ENCODE results near the gene B3GAT3.

The B3GAT3 gene

DNA sequence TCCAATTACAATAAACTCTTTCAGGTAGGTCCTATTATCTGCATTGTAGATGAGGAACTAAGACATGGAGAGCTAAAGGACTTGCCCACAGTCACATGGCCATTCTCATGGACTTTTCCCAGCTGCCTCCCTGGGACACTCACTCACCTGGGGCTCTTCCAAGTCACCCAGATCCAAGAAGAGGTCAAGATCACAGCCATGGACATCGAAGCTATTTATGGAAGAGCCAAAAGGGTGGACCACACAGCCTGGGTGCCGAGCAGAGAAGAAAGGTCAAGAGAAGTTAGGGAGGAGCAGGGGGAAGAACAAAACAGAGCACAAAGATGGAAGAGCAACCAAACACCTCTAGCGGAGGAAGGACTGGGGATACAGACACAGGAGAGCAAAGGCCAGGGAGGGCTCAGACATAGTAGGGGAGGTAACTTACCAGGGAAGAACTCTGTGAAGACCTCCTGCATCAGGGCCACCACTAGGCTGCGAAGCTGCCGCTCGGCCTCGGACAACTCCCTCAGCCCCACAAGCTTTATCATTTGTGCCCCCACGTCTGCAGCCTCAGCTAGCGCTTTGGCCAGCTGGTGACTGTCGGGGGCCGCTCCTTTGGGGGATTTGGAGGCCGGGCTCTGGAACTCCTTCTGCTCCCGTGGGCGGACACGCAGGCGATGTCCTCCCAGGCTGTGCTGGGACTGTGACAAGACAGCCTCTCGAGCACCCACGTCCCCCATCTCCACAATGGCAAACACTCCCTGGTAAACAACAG is 40.6 kb downstream of the B3GAT3 start:
- no peaks in the 10 kb centered on the region for H4K20me1 ChIP-seq (ENCODE audit: insufficient read depth, low read length)
- H3K4me2 ChIP-seq (ENCODE audit: low read length) = no peak overlapping the region
- H3K9ac ChIP-seq (ENCODE audit: low read length) = no peak overlapping the region
- TF ChIP-seq, protein P1, sequence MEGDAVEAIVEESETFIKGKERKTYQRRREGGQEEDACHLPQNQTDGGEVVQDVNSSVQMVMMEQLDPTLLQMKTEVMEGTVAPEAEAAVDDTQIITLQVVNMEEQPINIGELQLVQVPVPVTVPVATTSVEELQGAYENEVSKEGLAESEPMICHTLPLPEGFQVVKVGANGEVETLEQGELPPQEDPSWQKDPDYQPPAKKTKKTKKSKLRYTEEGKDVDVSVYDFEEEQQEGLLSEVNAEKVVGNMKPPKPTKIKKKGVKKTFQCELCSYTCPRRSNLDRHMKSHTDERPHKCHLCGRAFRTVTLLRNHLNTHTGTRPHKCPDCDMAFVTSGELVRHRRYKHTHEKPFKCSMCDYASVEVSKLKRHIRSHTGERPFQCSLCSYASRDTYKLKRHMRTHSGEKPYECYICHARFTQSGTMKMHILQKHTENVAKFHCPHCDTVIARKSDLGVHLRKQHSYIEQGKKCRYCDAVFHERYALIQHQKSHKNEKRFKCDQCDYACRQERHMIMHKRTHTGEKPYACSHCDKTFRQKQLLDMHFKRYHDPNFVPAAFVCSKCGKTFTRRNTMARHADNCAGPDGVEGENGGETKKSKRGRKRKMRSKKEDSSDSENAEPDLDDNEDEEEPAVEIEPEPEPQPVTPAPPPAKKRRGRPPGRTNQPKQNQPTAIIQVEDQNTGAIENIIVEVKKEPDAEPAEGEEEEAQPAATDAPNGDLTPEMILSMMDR (IDR thresholded peaks at IDR 0.05; ENCODE audit: low read length) = no peak
- no peak for TF ChIP-seq EZH2 (IDR thresholded peaks at IDR 0.05; ENCODE audit: borderline replicate concordance, low read length)
- H3K4me1 ChIP-seq (ENCODE audit: insufficient read depth, low read length, severe bottlenecking) = no peaks in the 10 kb centered on the region
- H3K27ac ChIP-seq (ENCODE audit: low read depth, low read length, poor library complexity, severe bottlenecking) = no peak overlapping the region
- H3K36me3 ChIP-seq (ENCODE audit: insufficient read depth, low read length) = peaks cover 81% of the 10 kb centered on the region
- H3K27me3 ChIP-seq (ENCODE audit: insufficient read depth, low read length) = no peaks in the 10 kb centered on the region
- no peaks in the 10 kb centered on the region for H3K79me2 ChIP-seq (ENCODE audit: insufficient read depth, low read length)
- H3K4me3 ChIP-seq (ENCODE audit: low read depth, low read length, poor library complexity, severe bottlenecking) = no peak overlapping the region
- H3F3A ChIP-seq (ENCODE audit: insufficient read depth, low read length) = no peaks in the 10 kb centered on the region
- H2AFZ ChIP-seq (ENCODE audit: low read length) = no peak overlapping the region
- no peaks in the 10 kb centered on the region for H3K9me3 ChIP-seq (ENCODE audit: low read length)
- H3K9me2 ChIP-seq (ENCODE audit: low read depth, low read length) = no peaks in the 10 kb centered on the region

DNA sequence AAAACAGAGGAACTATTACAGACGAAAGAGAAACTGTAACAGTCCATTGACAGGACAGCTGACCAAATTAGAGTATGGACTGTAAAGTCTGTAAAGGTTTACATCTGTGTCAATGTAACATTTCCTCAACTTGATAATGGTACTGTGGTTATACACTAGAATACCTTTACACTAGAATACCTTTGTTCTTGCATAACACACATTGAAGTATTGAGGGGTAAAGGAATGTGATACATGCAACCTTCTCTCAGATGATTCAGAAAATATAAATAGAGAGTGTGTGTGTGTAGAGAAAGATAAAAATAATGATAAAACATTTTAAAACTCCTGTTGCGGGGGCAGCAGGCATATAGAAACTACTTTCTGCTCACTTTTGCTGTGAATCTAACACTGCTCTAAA is 42.5 kb downstream of the B3GAT3 start:
- H4K20me1 ChIP-seq (ENCODE audit: insufficient read depth, low read length) = no peaks in the 10 kb centered on the region
- no peak for TF ChIP-seq EZH2 (IDR thresholded peaks at IDR 0.05; ENCODE audit: borderline replicate concordance, low read length)
- TF ChIP-seq, protein P1 (IDR thresholded peaks at IDR 0.05; ENCODE audit: low read length) = no peak
- no peaks in the 10 kb centered on the region for H3F3A ChIP-seq (ENCODE audit: insufficient read depth, low read length)
- H3K9ac ChIP-seq (ENCODE audit: low read length) = no peak overlapping the region
- H3K36me3 ChIP-seq (ENCODE audit: insufficient read depth, low read length) = peaks cover 75% of the 10 kb centered on the region
- no peak overlapping the region for H3K4me3 ChIP-seq (ENCODE audit: low read depth, low read length, poor library complexity, severe bottlenecking)
- no peak overlapping the region for H3K27ac ChIP-seq (ENCODE audit: low read depth, low read length, poor library complexity, severe bottlenecking)
- H3K4me1 ChIP-seq (ENCODE audit: insufficient read depth, low read length, severe bottlenecking) = peaks cover 15% of the 10 kb centered on the region
- H3K9me3 ChIP-seq (ENCODE audit: low read length) = no peaks in the 10 kb centered on the region
- H3K27me3 ChIP-seq (ENCODE audit: insufficient read depth, low read length) = no peaks in the 10 kb centered on the region
- H3K79me2 ChIP-seq (ENCODE audit: insufficient read depth, low read length) = no peaks in the 10 kb centered on the region
- H3K4me2 ChIP-seq (ENCODE audit: low read length) = no peak overlapping the region
- H2AFZ ChIP-seq (ENCODE audit: low read length) = no peak overlapping the region
- H3K9me2 ChIP-seq (ENCODE audit: low read depth, low read length) = no peaks in the 10 kb centered on the region

- Histone ChIP-seq H2AFZ (ENCODE audit: low read length) (no peak overlapping the region), H3K27me3 (ENCODE audit: insufficient read depth, low read length) (no peaks in the 10 kb centered on the region), H3K4me3 (ENCODE audit: low read depth, low read length, poor library complexity, severe bottlenecking) (no peak overlapping the region), H3F3A (ENCODE audit: insufficient read depth, low read length) (no peaks in the 10 kb centered on the region), H3K9me3 (ENCODE audit: low read length) (no peaks in the 10 kb centered on the region), H4K20me1 (ENCODE audit: insufficient read depth, low read length) (no peaks in the 10 kb centered on the region), H3K9ac (ENCODE audit: low read length) (no peak overlapping the region), H3K4me2 (ENCODE audit: low read length) (no peak overlapping the region), H3K9me2 (ENCODE audit: low read depth, low read length) (no peaks in the 10 kb centered on the region), H3K36me3 (ENCODE audit: insufficient read depth, low read length) (peaks cover 68% of the 10 kb centered on the region), H3K79me2 (ENCODE audit: insufficient read depth, low read length) (no peaks in the 10 kb centered on the region), H3K4me1 (ENCODE audit: insufficient read depth, low read length, severe bottlenecking) (peaks cover 15% of the 10 kb centered on the region), H3K27ac (ENCODE audit: low read depth, low read length, poor library complexity, severe bottlenecking) (no peak overlapping the region)
- TF ChIP-seq, protein P1 (IDR thresholded peaks at IDR 0.05; ENCODE audit: low read length) = no peak
- TF ChIP-seq EZH2 (IDR thresholded peaks at IDR 0.05; ENCODE audit: borderline replicate concordance, low read length) = no peak
Observed at GRCh38 chr11:62578541-62578940, 43.2 kb downstream of the B3GAT3 start.

Measured in OCI-LY1 (cell line).